COLO829 (cell line): ENCODE results near the gene TKTL1.
"Not testable (repeated sequence)": the region's sequence is repeated elsewhere in the genome, so short reads cannot be mapped to it uniquely, and the experiment has no call there.

Experiments
- DNase-seq: peaks from one replicate; pipeline ENCODE4 v3.0.0; 2012; ENCODE audit warnings: low spot score

Gene TKTL1

GRCh38 chrX:154309041-154309775 lies 13.6 kb downstream of the TKTL1 start:
- no peak for DNase-seq

- no peak for DNase-seq
Measured at GRCh38 chrX:154310616-154311536, 15.3 kb downstream of the TKTL1 start.

- no peak for DNase-seq
Measured at GRCh38 chrX:154312116-154312515, 16.5 kb downstream of the TKTL1 start.

- DNase-seq: peak; percentile 56
Measured at GRCh38 chrX:154313147-154313546, 17.6 kb downstream of the TKTL1 start.

DNA sequence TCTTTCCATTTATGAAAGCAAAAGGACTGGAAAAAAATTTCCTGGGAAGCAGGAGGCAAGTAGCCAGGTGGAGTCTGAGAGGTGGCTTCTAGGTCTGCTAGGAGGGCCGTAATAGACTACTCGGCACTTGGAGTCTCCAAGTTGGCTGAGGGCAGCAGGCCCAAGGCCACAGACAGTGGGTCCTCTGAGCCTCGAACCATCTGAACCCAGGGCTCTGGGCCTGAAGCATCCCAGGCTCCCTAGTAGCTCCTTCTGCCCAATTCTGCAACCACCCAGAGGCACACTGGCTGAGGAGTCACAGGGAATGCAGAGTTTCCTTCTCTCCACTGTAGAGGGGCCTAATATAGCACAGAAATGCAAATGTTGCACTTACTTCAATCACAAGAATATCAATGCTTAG lies 19.8 kb downstream of the TKTL1 start:
- no peak for DNase-seq

DNA sequence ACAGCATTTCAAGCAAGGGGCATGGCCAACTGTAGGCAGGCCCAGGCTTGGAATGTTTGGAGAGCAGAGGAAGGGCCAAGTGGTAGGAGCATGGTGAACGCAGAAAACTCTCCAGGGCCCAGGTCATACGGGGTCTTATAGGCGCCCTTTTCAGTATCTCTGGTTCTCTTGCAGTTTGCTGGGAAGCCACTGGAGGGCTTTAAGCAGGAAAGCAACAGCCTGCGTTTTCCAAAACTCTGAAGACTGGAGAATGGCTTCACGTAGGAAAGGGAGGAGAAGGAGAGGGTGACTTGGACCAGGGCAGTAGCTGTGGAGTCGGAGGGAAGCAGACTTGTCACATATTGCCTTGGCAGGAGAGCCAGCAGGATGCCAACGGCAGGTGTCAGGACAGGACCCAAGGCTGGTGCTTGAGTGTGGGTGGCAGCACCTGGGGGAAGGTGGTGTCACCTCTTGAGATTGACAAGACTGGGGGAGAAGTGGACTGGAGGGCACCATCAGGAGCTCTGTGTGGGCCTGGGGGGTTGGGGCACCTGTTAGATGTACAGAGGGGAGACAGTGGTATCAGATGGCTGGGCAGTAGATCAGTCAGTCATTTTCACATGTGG lies 21.9 kb downstream of the TKTL1 start:
- peak; percentile 5 for DNase-seq

DNA sequence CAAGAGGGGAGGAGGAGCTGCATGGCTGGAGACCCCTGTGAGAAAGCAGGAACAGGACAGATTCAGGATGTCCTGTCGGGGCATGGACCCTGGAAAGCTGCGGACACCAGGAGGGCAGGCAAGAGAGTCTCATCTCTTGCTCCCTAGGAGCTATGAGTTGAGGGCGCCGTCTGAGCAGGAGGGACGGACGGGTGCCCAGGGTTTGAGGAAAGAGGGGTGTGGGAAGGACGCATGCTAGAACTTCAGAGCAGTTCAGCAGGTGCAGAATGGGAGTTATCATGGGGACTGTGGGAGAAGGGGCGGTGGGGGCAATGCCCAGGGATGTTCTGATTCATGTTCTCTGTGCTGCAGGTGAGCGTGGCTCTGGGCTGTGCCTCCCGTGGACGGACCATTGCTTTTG lies 24.8 kb downstream of the TKTL1 start:
- no peak for DNase-seq

DNA sequence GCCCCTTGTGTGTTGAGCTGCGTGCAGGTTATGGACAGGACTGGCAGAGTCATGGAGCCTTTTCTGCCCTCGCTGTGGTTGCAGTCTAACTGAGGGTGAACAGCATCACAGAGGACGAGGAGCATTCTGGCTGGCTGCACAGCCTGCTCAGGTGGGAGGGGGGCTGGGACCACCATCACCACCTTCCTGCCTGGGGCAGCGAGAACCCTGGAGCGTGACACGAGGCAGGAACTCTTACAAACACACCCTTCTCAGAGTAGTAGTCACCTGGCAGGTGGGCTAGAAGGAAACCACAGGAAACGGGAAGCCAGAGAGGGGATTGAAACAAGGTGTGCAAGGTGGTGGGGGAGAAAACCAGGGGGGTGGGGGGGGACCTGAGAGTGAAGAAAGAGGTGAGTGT lies 25.6 kb downstream of the TKTL1 start:
- DNase-seq: no peak

DNA sequence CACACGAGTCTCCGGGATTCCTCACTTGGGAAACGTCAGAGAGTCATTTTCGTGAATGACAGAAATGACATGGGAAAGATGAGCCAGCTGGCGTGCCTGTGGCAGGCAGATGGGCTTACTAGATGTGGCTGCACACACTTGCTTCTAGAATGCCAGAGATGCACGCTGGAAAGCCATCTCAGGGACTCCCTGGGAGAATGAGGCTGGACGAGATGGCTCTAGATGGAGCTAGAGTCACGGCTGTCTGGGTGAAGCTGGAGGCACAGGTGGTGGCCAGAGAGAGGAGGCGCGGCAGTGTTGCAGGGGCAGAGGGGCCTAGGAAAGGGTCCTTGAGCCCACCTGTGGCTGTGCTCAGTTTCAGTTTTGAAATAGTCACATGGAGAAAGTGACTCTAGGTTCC lies 26.0 kb downstream of the TKTL1 start:
- no peak for DNase-seq

DNA sequence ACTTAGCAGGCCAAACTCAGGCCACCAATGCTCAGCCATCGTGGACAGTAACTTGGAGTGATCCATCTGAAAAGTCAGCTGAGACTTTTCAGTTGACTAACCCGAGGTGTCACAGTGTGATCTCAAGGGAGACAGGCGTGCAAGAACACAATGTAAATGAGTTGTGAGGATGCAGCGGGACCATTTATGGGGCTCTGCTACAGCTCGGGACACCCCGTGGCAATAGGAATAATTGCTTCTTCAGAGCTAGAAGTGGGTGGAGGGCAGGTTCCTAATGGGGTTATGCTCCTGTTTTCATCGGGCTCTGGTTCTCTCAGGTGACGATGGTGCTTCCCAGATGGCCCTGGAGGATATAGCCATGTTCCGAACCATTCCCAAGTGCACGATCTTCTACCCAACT lies 27.3 kb downstream of the TKTL1 start:
- DNase-seq: no peak

GRCh38 chrX:154323537-154323936 lies 27.9 kb downstream of the TKTL1 start:
- DNase-seq: no peak

GRCh38 chrX:154325541-154325940 lies 29.9 kb downstream of the TKTL1 start:
- DNase-seq: no peak

DNA sequence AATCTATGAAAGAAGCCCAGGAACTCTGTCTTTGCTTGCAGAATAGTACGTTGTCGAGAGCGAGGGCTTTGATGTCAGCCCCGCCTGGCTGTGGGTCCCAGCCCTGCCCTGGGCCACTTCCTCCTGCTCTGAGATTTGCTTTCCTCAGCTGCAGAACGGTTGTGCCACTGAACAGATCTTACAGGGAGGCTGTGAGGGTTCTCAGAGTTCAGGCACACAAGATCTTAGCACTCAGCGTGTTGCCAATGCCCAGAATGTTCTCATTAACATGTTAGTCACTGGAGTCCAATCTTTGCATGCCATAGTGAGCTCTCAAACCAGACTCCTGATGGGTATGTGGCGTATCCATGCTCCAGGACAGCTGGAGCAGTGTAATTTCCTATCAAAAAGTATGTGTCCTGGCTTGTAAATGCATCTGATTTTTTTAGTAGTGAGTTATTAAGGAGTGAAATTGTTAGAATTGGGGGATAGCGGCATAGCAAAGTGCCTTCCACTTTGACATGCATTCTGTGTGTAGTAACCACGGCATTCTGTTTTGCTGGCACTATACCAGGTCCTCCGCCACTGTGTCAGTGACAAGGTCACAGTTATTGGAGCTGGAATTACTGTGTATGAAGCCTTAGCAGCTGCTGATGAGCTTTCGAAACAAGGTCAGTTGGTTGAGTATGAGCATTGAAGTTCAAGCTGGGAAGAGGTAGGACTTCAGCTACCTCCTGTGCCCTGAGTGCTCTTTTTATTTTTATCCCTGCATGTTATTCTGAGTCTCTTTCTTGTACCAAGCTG lies 31.6 kb downstream of the TKTL1 start:
- DNase-seq: no peak

- DNase-seq: no peak
Measured at GRCh38 chrX:154328646-154329045, 33.1 kb downstream of the TKTL1 start.

DNA sequence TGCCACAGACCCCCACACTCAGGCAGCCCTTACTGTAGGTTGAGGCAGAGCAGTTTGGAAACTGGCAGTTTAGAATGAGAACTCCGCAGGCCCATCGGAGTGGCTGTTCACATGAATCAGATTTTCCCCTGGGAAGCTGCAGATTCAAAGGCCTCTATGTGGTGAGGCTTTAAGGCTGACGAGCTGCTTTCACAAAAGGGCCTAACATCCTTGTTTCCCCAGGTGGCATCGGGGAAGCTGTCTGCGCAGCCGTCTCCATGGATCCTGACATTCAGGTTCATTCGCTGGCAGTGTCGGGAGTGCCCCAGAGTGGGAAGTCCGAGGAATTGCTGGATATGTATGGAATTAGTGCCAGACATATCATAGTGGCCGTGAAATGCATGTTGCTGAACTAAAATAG lies 33.7 kb downstream of the TKTL1 start:
- no peak for DNase-seq

GRCh38 chrX:154332561-154332960 lies 37.0 kb downstream of the TKTL1 start:
- DNase-seq: no peak

GRCh38 chrX:154333116-154333515 lies 37.5 kb downstream of the TKTL1 start:
- no peak for DNase-seq

GRCh38 chrX:154333837-154334271 lies 38.3 kb downstream of the TKTL1 start:
- DNase-seq: no peak

GRCh38 chrX:154334496-154334895 lies 38.9 kb downstream of the TKTL1 start:
- DNase-seq: no peak

DNA sequence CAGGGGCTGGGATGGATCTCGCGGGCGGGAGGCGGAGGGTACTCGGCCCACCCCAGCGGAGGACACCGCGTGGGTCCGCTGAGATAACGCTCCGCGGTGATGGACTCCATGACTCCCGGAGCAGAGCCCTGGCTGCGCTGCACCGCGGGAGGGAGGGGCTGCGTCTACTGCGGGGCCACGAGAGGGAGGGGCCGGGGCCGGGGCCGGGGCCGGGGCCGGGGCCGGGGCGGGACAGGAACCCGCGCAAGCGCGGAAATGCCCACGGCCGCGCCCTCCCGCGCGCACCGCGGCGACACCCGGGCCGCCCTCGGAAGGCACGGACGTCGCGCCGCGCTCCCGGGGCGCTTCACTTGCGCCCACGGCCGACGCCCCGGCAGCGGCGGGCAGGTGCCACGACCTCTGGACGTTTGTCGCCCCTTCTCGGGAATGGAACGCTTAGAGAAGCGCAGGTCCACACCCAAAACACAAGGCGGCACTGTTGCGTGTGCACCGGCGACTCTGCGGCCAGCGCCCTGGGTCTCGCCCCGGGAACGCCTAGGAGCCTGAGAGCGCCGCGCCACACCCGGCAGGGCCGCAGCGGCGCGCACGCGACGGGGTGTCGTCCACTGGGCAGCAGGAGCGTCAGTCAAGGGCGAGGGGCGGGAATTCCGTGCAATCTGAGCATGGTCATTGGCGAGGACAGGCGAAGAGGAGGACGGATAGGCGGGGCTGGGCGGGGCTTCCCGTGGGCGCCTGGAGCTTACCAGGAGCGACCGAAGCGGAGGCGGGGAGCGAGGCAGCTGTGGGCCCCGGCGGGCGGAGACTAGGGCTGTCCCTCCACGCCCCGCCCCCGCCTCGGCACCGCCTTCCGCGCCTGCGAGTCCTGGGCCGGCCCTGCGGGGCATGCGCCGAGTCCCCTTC lies 46.1 kb downstream of the TKTL1 start:
- not testable (repeated sequence) for DNase-seq

DNA sequence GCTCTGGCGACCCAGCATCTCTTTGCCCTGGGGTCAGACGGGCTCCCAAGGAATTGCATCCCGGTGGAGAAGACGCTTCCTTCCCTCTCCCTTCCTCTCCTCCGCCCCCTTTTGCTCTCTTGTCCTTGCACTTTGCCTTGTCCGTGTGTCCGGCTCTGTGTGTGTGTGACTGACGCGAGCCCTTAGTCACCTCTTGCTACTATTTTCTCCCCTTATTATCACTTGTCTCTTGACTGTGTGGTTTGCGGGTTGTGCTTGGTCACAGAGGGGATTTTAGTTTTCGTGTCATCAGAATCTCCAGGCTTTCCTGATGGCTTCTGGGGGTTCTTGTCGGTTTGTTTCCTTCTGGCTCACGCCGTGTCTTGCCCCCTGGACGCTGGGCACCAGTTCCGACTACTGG lies 47.5 kb downstream of the TKTL1 start:
- DNase-seq: not testable (repeated sequence)
